ENCODE results near the gene ITGB6. TPM values are rescaled to one million over a fixed set of nuclear protein-coding genes. Genes with fewer than 3 reads are reported as not detected.

ITGB6 gene
- polyA plus RNA-seq, 3 donors, result 10.7 to 20.3 (median 19.6) TPM

GRCh38 chr2:160224060-160224459 lies 24.0 kb upstream of the ITGB6 start:
- no peak for DNase-seq (ENCODE audit: extremely low read depth in 1 of 11, low read depth in 9 of 11, low spot score in 4 of 11)

GRCh38 chr2:160223560-160223959 lies 23.5 kb upstream of the ITGB6 start:
- no peak for DNase-seq (ENCODE audit: extremely low read depth in 1 of 11, low read depth in 9 of 11, low spot score in 4 of 11)

- no peak for DNase-seq (ENCODE audit: extremely low read depth in 1 of 11, low read depth in 9 of 11, low spot score in 4 of 11)
Measured at GRCh38 chr2:160222546-160223283, 22.6 kb upstream of the ITGB6 start.

- DNase-seq (ENCODE audit: extremely low read depth in 1 of 11, low read depth in 9 of 11, low spot score in 4 of 11), result no peak
Measured at GRCh38 chr2:160221391-160222276, 21.6 kb upstream of the ITGB6 start.

- DNase-seq (ENCODE audit: extremely low read depth in 1 of 11, low read depth in 9 of 11, low spot score in 4 of 11), result no peak
Measured at GRCh38 chr2:160220545-160221009, 20.5 kb upstream of the ITGB6 start.

GRCh38 chr2:160220026-160220425 lies 20.0 kb upstream of the ITGB6 start:
- DNase-seq (ENCODE audit: extremely low read depth in 1 of 11, low read depth in 9 of 11, low spot score in 4 of 11), result no peak

GRCh38 chr2:160214461-160215445 lies 14.7 kb upstream of the ITGB6 start:
- no peak for DNase-seq (ENCODE audit: extremely low read depth in 1 of 11, low read depth in 9 of 11, low spot score in 4 of 11)

- DNase-seq (ENCODE audit: extremely low read depth in 1 of 11, low read depth in 9 of 11, low spot score in 4 of 11), result no peak
Measured at GRCh38 chr2:160213511-160213910, 13.4 kb upstream of the ITGB6 start.

- peak in 1 of 11 donors; percentile 49 for DNase-seq (ENCODE audit: extremely low read depth in 1 of 11, low read depth in 9 of 11, low spot score in 4 of 11)
Measured at GRCh38 chr2:160210599-160211138, 10.6 kb upstream of the ITGB6 start.

- DNase-seq (ENCODE audit: extremely low read depth in 1 of 11, low read depth in 9 of 11, low spot score in 4 of 11), result no peak
Measured at GRCh38 chr2:160209516-160209856, 9.4 kb upstream of the ITGB6 start.

GRCh38 chr2:160208655-160209515 lies 8.8 kb upstream of the ITGB6 start:
- DNase-seq (ENCODE audit: extremely low read depth in 1 of 11, low read depth in 9 of 11, low spot score in 4 of 11), result no peak

- no peak for DNase-seq (ENCODE audit: extremely low read depth in 1 of 11, low read depth in 9 of 11, low spot score in 4 of 11)
Measured at GRCh38 chr2:160207804-160208654, 8.0 kb upstream of the ITGB6 start.

- no peak for DNase-seq (ENCODE audit: extremely low read depth in 1 of 11, low read depth in 9 of 11, low spot score in 4 of 11)
Measured at GRCh38 chr2:160207271-160207670, 7.2 kb upstream of the ITGB6 start.

- DNase-seq (ENCODE audit: extremely low read depth in 1 of 11, low read depth in 9 of 11, low spot score in 4 of 11), result no peak
Measured at GRCh38 chr2:160206436-160206835, 6.4 kb upstream of the ITGB6 start.

- DNase-seq (ENCODE audit: extremely low read depth in 1 of 11, low read depth in 9 of 11, low spot score in 4 of 11), result no peak
Measured at GRCh38 chr2:160205505-160205904, 5.4 kb upstream of the ITGB6 start.

GRCh38 chr2:160203422-160203821 lies 3.4 kb upstream of the ITGB6 start:
- DNase-seq (ENCODE audit: extremely low read depth in 1 of 11, low read depth in 9 of 11, low spot score in 4 of 11), result no peak

- DNase-seq (ENCODE audit: extremely low read depth in 1 of 11, low read depth in 9 of 11, low spot score in 4 of 11), result no peak
Measured at GRCh38 chr2:160203007-160203406, 2.9 kb upstream of the ITGB6 start.
